Erythroblast (primary cell): ENCODE results near the gene APP.

ENCODE experiments used
- GATA1 ChIP-seq: IDR thresholded peaks from 2 replicates; pipeline ENCODE4 v1.6.1; 2011; ENCODE audit warnings: low read depth, mild to moderate bottlenecking, control low read depth, low read length, moderate library complexity
- POLR2A ChIP-seq: IDR thresholded peaks from 2 replicates; pipeline ENCODE4 v1.6.1; 2011; ENCODE audit warnings: mild to moderate bottlenecking, low read length

- TF ChIP-seq POLR2A (no peak), GATA1 (no peak)
Measured at GRCh38 chr21:26060335-26061115, 110.0 kb downstream of the APP start.
